ENCODE results near the gene ENTPD2.

DNA sequence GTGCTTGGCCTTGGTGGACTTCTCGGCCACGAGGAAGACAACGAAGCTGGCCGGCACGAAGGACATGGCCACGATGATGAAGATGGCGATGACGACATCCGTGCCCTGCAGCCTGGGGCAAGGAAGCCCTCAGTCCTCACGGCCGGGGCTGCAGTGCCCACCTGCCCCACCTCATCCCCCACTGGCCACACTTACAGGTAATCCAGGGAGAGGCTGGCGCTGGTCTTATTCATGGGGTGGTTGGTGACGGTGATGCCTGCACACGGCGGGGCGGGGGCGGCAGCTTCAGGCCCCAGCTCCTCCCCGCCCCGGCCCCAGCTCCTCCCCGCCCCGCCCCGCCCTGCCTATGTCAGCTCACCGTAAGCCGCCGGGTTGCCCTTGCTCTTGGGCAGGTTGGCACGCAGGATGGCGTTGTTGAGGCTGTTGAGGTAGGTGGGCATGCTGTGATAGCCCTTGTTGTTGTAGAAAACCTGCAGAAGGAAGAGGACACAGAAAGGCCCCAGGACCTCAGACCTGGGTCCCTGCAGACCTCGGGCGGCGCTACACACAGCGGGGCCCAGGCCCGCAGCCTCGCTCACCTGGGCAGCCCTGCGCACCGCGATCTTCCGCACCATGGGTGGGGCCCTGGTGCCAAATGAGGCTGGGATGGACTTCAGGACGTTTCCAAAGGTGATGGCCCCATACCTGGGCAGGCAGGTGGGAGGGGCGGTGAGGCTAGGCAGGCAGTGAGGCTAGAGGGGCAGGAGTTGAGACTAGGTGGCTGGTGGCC, 41.8 kb downstream of the ENTPD2 start:
- TF ChIP-seq, protein P1, sequence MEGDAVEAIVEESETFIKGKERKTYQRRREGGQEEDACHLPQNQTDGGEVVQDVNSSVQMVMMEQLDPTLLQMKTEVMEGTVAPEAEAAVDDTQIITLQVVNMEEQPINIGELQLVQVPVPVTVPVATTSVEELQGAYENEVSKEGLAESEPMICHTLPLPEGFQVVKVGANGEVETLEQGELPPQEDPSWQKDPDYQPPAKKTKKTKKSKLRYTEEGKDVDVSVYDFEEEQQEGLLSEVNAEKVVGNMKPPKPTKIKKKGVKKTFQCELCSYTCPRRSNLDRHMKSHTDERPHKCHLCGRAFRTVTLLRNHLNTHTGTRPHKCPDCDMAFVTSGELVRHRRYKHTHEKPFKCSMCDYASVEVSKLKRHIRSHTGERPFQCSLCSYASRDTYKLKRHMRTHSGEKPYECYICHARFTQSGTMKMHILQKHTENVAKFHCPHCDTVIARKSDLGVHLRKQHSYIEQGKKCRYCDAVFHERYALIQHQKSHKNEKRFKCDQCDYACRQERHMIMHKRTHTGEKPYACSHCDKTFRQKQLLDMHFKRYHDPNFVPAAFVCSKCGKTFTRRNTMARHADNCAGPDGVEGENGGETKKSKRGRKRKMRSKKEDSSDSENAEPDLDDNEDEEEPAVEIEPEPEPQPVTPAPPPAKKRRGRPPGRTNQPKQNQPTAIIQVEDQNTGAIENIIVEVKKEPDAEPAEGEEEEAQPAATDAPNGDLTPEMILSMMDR (IDR thresholded peaks at IDR 0.05): no peak
- TF ChIP-seq POLR2A (IDR thresholded peaks at IDR 0.05): no peak

Measured in uterus (tissue), 2 donors.